SK-N-SH treated with all-trans-retinoic acid at 6 μM for 48 hours (cell line): ENCODE measurements around the gene KLHL42.

ENCODE experiments used
- ATAC-seq: fragments of 200-7000 bp; cut with Tn5 transposase; 3 replicates; pipeline ENCODE4 v1.9.1; 2020; ENCODE audit warnings: mild to moderate bottlenecking, moderate library complexity
- BACH2 ChIP-seq: fragments of 250-450 bp; sonication (Bioruptor Pico); IDR thresholded peaks from 2 replicates; pipeline ENCODE4 v1.9.0; 2021; ENCODE audit warnings: mild to moderate bottlenecking, borderline replicate concordance
- CREB5 ChIP-seq: fragments of 250-450 bp; sonication (Bioruptor Pico); IDR thresholded peaks from 2 replicates; pipeline ENCODE4 v1.5.1; 2020; ENCODE audit warnings: low read depth, mild to moderate bottlenecking, moderate library complexity
- CSDC2 ChIP-seq: fragments of 250-450 bp; sonication (Bioruptor Pico); IDR thresholded peaks from 2 replicates; pipeline ENCODE4 v1.5.0; 2020; ENCODE audit warnings: mild to moderate bottlenecking, moderate library complexity
- CSRNP3 ChIP-seq: fragments of 250-450 bp; sonication (Bioruptor Pico); IDR thresholded peaks from 2 replicates; pipeline ENCODE4 v1.5.1; 2021; ENCODE audit warnings: mild to moderate bottlenecking, moderate library complexity
- ESRRG ChIP-seq: fragments of 250-450 bp; sonication (Bioruptor Pico); IDR thresholded peaks from 2 replicates; pipeline ENCODE4 v1.6.1; 2021; ENCODE audit warnings: mild to moderate bottlenecking
- GLIS3 ChIP-seq: fragments of 250-450 bp; sonication (Bioruptor Pico); IDR thresholded peaks from 2 replicates; pipeline ENCODE4 v1.5.0; 2020; ENCODE audit warnings: mild to moderate bottlenecking, moderate library complexity
- ISL1 ChIP-seq: fragments of 250-450 bp; sonication (Bioruptor Pico); IDR thresholded peaks from 2 replicates; pipeline ENCODE4 v2.1.2; 2022; ENCODE audit warnings: mild to moderate bottlenecking, moderate library complexity
- OSR1 ChIP-seq: fragments of 250-450 bp; sonication (Bioruptor Pico); IDR thresholded peaks from 2 replicates; pipeline ENCODE4 v1.8.0; 2022; ENCODE audit warnings: moderate library complexity, mild to moderate bottlenecking, inconsistent platforms
- PATZ1 ChIP-seq: fragments of 250-450 bp; sonication (Bioruptor Pico); IDR thresholded peaks from 2 replicates; pipeline ENCODE4 v1.8.0; 2020; ENCODE audit warnings: mild to moderate bottlenecking, moderate library complexity, borderline replicate concordance
- PPARA ChIP-seq: fragments of 250-450 bp; sonication (Bioruptor Pico); IDR thresholded peaks from 2 replicates; pipeline ENCODE4 v1.5.0; 2020; ENCODE audit warnings: mild to moderate bottlenecking, borderline replicate concordance
- RARB ChIP-seq: fragments of 250-450 bp; sonication (Bioruptor Pico); IDR thresholded peaks from 2 replicates; pipeline ENCODE4 v1.8.0; 2021; ENCODE audit warnings: mild to moderate bottlenecking, moderate library complexity
- SNAI2 ChIP-seq: fragments of 250-450 bp; sonication (Bioruptor Pico); IDR thresholded peaks from 2 replicates; pipeline ENCODE4 v1.5.0; 2020; ENCODE audit warnings: mild to moderate bottlenecking, moderate library complexity
- TCF4 ChIP-seq: fragments of 250-450 bp; sonication (Bioruptor Pico); IDR thresholded peaks from 2 replicates; pipeline ENCODE4 v1.8.0; 2021; ENCODE audit warnings: mild to moderate bottlenecking, moderate library complexity, borderline replicate concordance
- TOX ChIP-seq: fragments of 250-450 bp; sonication (Bioruptor Pico); IDR thresholded peaks from 2 replicates; pipeline ENCODE4 v1.8.0; 2021; ENCODE audit warnings: mild to moderate bottlenecking, moderate library complexity, borderline replicate concordance
- TSHZ2 ChIP-seq: fragments of 250-450 bp; sonication (Bioruptor Pico); IDR thresholded peaks from 2 replicates; pipeline ENCODE4 v1.5.0; 2020; ENCODE audit warnings: mild to moderate bottlenecking, moderate library complexity
- ZFP30 ChIP-seq: fragments of 450-650 bp; formaldehyde crosslinking; IDR thresholded peaks from 2 replicates; pipeline ENCODE4 v1.5.0; 2022; ENCODE audit warnings: mild to moderate bottlenecking, moderate library complexity
- ZNF565 ChIP-seq: fragments of 450-650 bp; formaldehyde crosslinking; conservative IDR thresholded peaks from 2 replicates; pipeline ENCODE4 v1.5.0; 2020; ENCODE audit warnings: low read depth, mild to moderate bottlenecking, moderate library complexity
- ZNF70 ChIP-seq: fragments of 450-650 bp; formaldehyde crosslinking; IDR thresholded peaks from 2 replicates; pipeline ENCODE4 v1.5.0; 2020; ENCODE audit warnings: mild to moderate bottlenecking, moderate library complexity
- ZNF8 ChIP-seq: fragments of 450-650 bp; formaldehyde crosslinking; IDR thresholded peaks from 2 replicates; pipeline ENCODE4 v1.5.0; 2020; ENCODE audit warnings: mild to moderate bottlenecking, moderate library complexity

Gene KLHL42

GRCh38 chr12:27756670-27757195 is 23.3 kb upstream of the KLHL42 start:
- TF ChIP-seq ZNF565 (CRISPR knock-in tag) (no peak), BACH2 (CRISPR knock-in tag) (no peak), RARB (no peak), CSDC2 (CRISPR knock-in tag) (no peak), ESRRG (no peak), CREB5 (CRISPR knock-in tag) (no peak), OSR1 (CRISPR knock-in tag) (no peak), TOX (no peak), GLIS3 (CRISPR knock-in tag) (no peak), ISL1 (CRISPR knock-in tag) (no peak), SNAI2 (CRISPR knock-in tag) (no peak), TCF4 (CRISPR knock-in tag) (no peak), PPARA (no peak), PATZ1 (CRISPR knock-in tag) (no peak), TSHZ2 (CRISPR knock-in tag) (no peak), ZNF8 (CRISPR knock-in tag) (no peak), ZNF70 (CRISPR knock-in tag) (no peak)
- no peak for ATAC-seq

GRCh38 chr12:27762757-27763156 is 17.3 kb upstream of the KLHL42 start:
- no peak for TF ChIP-seq ZFP30 (CRISPR knock-in tag)
- TF ChIP-seq, all 23 proteins: peak for 0
- ATAC-seq = no peak

- no peak for TF ChIP-seq PPARA
- no peak for TF ChIP-seq CSDC2 (CRISPR knock-in tag)
- no peak for TF ChIP-seq TSHZ2 (CRISPR knock-in tag)
- no peak for TF ChIP-seq SNAI2 (CRISPR knock-in tag)
- TF ChIP-seq CSRNP3 = no peak
- no peak for TF ChIP-seq ZNF8 (CRISPR knock-in tag)
- no peak for TF ChIP-seq GLIS3 (CRISPR knock-in tag)
- TF ChIP-seq BACH2 (CRISPR knock-in tag) = no peak
- no peak for ATAC-seq
Observed at GRCh38 chr12:27766587-27766986, 13.4 kb upstream of the KLHL42 start.
